CD4-positive, alpha-beta T cell (primary cell): ENCODE results near the gene RALGAPA1. TPM values are rescaled to one million over a fixed set of nuclear protein-coding genes. Genes with fewer than 3 reads are reported as not detected.

ENCODE experiments used
- ATAC-seq: fragments of 200-7000 bp; cut with Tn5 transposase; one replicate; pipeline ENCODE4 v1.10.0; 2022; ENCODE audit warnings: mild to moderate bottlenecking; ENCODE audit not compliant: poor library complexity
- CTCF ChIA-PET: fragments of 350-600 bp; sonication (Branson Sonifier 250); formaldehyde crosslinking; loops from one replicate; lab custom pipeline; 2021; ENCODE audit warnings: antibody characterized with exemption, inconsistent platforms; lab: Charles Lee
- POLR2A ChIA-PET: fragments of 350-600 bp; sonication (Branson Sonifier 250); formaldehyde crosslinking; loops from one replicate; lab custom pipeline; 2021; ENCODE audit warnings: antibody characterized with exemption, inconsistent platforms; lab: Charles Lee
- DNase-seq, 14 experiments: peaks; one replicate each; pipeline ENCODE4 v3.0.0-alpha.2; 2013 to 2020; ENCODE audit warnings: mixed read lengths in 2 of 14
- H3K27ac ChIP-seq, 2 donors: one replicate each; pipeline versions ENCODE4 v1.5.1 to v1.7.0; 2013; ENCODE audit warnings: low read length in 2 of 2, low read depth in 1 of 2, mild to moderate bottlenecking in 1 of 2
- H3K27me3 ChIP-seq, 2 experiments: 1 replicate in 1 of 2; 2 replicates in 1 of 2; pipeline versions ENCODE4 v1.6.1 to v1.7.0; 2013; ENCODE audit warnings: low read length in 2 of 2, control low read depth in 1 of 2, mild to moderate bottlenecking in 1 of 2, moderate library complexity in 1 of 2; ENCODE audit not compliant: insufficient read depth in 2 of 2, control insufficient read depth in 1 of 2
- H3K36me3 ChIP-seq: one replicate; pipeline ENCODE4 v1.6.1; 2013; ENCODE audit warnings: low read length, control low read depth; ENCODE audit not compliant: insufficient read depth
- H3K4me1 ChIP-seq: one replicate; pipeline ENCODE4 v1.6.1; 2013; ENCODE audit warnings: low read length, control low read depth; ENCODE audit not compliant: insufficient read depth
- H3K4me3 ChIP-seq: one replicate; pipeline ENCODE4 v1.5.1; 2013; ENCODE audit warnings: mild to moderate bottlenecking, low read length, moderate library complexity
- H3K9me3 ChIP-seq, 2 experiments: 1 replicate in 1 of 2; 2 replicates in 1 of 2; pipeline versions ENCODE4 v1.6.1 to v1.7.0; 2013; ENCODE audit warnings: low read length in 2 of 2, mild to moderate bottlenecking in 2 of 2, control low read depth in 1 of 2, moderate library complexity in 1 of 2; ENCODE audit not compliant: control insufficient read depth in 1 of 2, insufficient read depth in 1 of 2
- H3K27ac Mint-ChIP-seq: one replicate; pipeline ENCODE4 v1.8.0; 2020; ENCODE audit warnings: mixed read lengths
- H3K27me3 Mint-ChIP-seq: one replicate; pipeline ENCODE4 v1.8.0; 2021; ENCODE audit warnings: mixed read lengths
- H3K36me3 Mint-ChIP-seq: one replicate; pipeline ENCODE4 v1.8.0; 2021; ENCODE audit warnings: low read depth, mixed read lengths
- H3K4me1 Mint-ChIP-seq: one replicate; pipeline ENCODE4 v1.8.0; 2021; ENCODE audit warnings: low read depth, mixed read lengths
- H3K4me3 Mint-ChIP-seq: one replicate; pipeline ENCODE4 v1.8.0; 2020; ENCODE audit warnings: mild to moderate bottlenecking, mixed read lengths
- H3K9me3 Mint-ChIP-seq: one replicate; pipeline ENCODE4 v1.8.0; 2020; ENCODE audit warnings: mixed read lengths
- CTCF ChIP-seq: fragments of 200-600 bp; IDR thresholded peaks from one replicate; pipeline ENCODE4 v1.8.0; 2022; ENCODE audit warnings: antibody characterized with exemption, mild to moderate bottlenecking
- intact Hi-C, 2 experiments: fragments of 100-400 bp; cut with DNase I in 1 of 2; cut with micrococcal nuclease in 1 of 2; formaldehyde crosslinking; loops; one replicate each; pipeline versions ENCODE4 v1.15.1 to v1.9.0; 2023 to 2025; cut with DNase I, micrococcal nuclease
- total RNA-seq, 174 experiments: library from RNA in 2 of 174; stranded (reverse) in 2 of 174; gene quantifications; one replicate each; pipeline ENCODE4 v1.2.3 and lab custom pipeline; 2021 to 2026

RALGAPA1 gene
- total RNA-seq, 2 experiments from 2014 or later, result 72.0 to 75.5 TPM

- H3K27ac Mint-ChIP-seq, result peak overlapping the region; percentile 88
- Histone ChIP-seq H3K27ac (no peak overlapping the region), H3K9me3 (no peaks in the 10 kb centered on the region), H3K36me3 (peaks cover 5% of the 10 kb centered on the region), H3K4me1 (peaks cover 17% of the 10 kb centered on the region), H3K27me3 (no peaks in the 10 kb centered on the region), H3K4me3 (no peak overlapping the region)
- DNase-seq (no peak), ATAC-seq (no peak)
- H3K27me3 Mint-ChIP-seq, result no peaks in the 10 kb centered on the region
- intact Hi-C loops, result loop anchor here (5.0 to 10.0 kb wide), 4 partner anchors 39 to 1271 kb away; partner anchors contain the start of genes EAPP (in 1 of the 2), NFKBIA (in 1 of the 2), PPP2R3C (in 1 of the 2) and PRORP (in 1 of the 2)
- no peak for TF ChIP-seq CTCF
- peaks cover 23% of the 10 kb centered on the region for H3K36me3 Mint-ChIP-seq
- CTCF ChIA-PET, result interaction anchor here (2.0 to 2.9 kb wide), 2 partner anchors 12 to 16 kb away, joined by 5 to 12 read pairs; no protein-coding TSS in a partner anchor
- H3K4me1 Mint-ChIP-seq, result peaks cover 59% of the 10 kb centered on the region
- H3K9me3 Mint-ChIP-seq, result no peaks in the 10 kb centered on the region
- H3K4me3 Mint-ChIP-seq, result peak overlapping the region; percentile 99
- POLR2A ChIA-PET, result interaction anchor here (1.0 to 4.0 kb wide), 2 partner anchors 11 to 20 kb away, joined by 3 to 42 read pairs; partner anchors contain the start of gene BRMS1L
These were observed 2.8 kb downstream of the RALGAPA1 start for GRCh38 chr14:35806006-35806907.

- intact Hi-C loops, result no loop called here
- no peaks in the 10 kb centered on the region for H3K9me3 Mint-ChIP-seq
- no peak for TF ChIP-seq CTCF
- Histone ChIP-seq H3K27me3 (no peaks in the 10 kb centered on the region), H3K9me3 (no peaks in the 10 kb centered on the region), H3K36me3 (no peaks in the 10 kb centered on the region), H3K4me1 (no peaks in the 10 kb centered on the region), H3K27ac (no peak overlapping the region), H3K4me3 (no peak overlapping the region)
- H3K27me3 Mint-ChIP-seq, result no peaks in the 10 kb centered on the region
- ChIA-PET CTCF (no interaction called here), POLR2A (interaction anchor here (1.1 to 1.2 kb wide), 2 partner anchors 24 to 28 kb away, joined by 3 to 4 read pairs; partner anchors contain the start of gene BRMS1L)
- peaks cover 8% of the 10 kb centered on the region for H3K36me3 Mint-ChIP-seq
- no peak overlapping the region for H3K4me3 Mint-ChIP-seq
- H3K27ac Mint-ChIP-seq, result no peak overlapping the region
- ATAC-seq (no peak), DNase-seq (no peak)
- H3K4me1 Mint-ChIP-seq, result peaks cover 50% of the 10 kb centered on the region
These were observed 11.3 kb downstream of the RALGAPA1 start for GRCh38 chr14:35797796-35798195.

GRCh38 chr14:35789651-35790050, 19.4 kb downstream of the RALGAPA1 start:
- H3K4me3 ChIP-seq, result no peak overlapping the region
- CTCF ChIA-PET, result interaction anchor here (0.5 kb wide), 1 partner anchor 1239 kb away, joined by 3 read pairs; no protein-coding TSS in a partner anchor
- no peak overlapping the region for H3K4me3 Mint-ChIP-seq
- no peaks in the 10 kb centered on the region for H3K27me3 ChIP-seq
- ATAC-seq (no peak), DNase-seq (peak in 1 of 14 experiments; percentile 15)
- H3K9me3 ChIP-seq, result no peaks in the 10 kb centered on the region
- peaks cover 42% of the 10 kb centered on the region for H3K4me1 Mint-ChIP-seq
- H3K36me3 ChIP-seq, result no peaks in the 10 kb centered on the region
- no peaks in the 10 kb centered on the region for H3K9me3 Mint-ChIP-seq
- POLR2A ChIA-PET, result no interaction called here
- H3K27ac Mint-ChIP-seq, result no peak overlapping the region
- peaks cover 23% of the 10 kb centered on the region for H3K36me3 Mint-ChIP-seq
- no peak for TF ChIP-seq CTCF
- peaks cover 2% of the 10 kb centered on the region for H3K4me1 ChIP-seq
- no peak overlapping the region for H3K27ac ChIP-seq
- intact Hi-C loops, result no loop called here
- H3K27me3 Mint-ChIP-seq, result no peaks in the 10 kb centered on the region
